CD1c-positive myeloid dendritic cell (primary cell): ENCODE measurements around the gene SMAD4.
A peak's percentile ranks its signal among the peaks of the same experiment; 100 is the strongest.
"Not testable (repeated sequence)": the region's sequence is repeated elsewhere in the genome, so short reads cannot be mapped to it uniquely, and the experiment has no call there.

Experiments used
- DNase-seq: peaks from one replicate; pipeline ENCODE4 v3.0.0-alpha.2; 2016; ENCODE audit errors: extremely low spot score

SMAD4 gene

DNA sequence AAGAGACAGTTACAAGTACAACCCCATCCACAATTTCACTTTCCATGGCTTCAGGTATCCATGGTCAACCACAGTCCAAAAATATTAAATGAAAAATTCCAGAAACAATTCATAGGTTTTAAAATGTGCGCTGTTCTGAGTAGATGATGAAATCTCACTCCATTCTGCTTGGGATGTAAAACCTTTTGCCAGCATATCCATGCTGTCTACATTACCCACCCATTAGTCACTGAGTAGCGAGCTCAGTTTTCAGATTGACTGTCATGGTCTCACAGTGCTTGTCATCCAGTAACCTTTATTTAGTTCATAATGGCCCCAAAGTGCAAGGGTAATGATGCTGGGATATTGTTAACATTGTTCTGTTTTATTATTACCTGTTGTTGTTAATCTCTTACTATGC is 40.5 kb downstream of the SMAD4 start:
- DNase-seq = no peak

DNA sequence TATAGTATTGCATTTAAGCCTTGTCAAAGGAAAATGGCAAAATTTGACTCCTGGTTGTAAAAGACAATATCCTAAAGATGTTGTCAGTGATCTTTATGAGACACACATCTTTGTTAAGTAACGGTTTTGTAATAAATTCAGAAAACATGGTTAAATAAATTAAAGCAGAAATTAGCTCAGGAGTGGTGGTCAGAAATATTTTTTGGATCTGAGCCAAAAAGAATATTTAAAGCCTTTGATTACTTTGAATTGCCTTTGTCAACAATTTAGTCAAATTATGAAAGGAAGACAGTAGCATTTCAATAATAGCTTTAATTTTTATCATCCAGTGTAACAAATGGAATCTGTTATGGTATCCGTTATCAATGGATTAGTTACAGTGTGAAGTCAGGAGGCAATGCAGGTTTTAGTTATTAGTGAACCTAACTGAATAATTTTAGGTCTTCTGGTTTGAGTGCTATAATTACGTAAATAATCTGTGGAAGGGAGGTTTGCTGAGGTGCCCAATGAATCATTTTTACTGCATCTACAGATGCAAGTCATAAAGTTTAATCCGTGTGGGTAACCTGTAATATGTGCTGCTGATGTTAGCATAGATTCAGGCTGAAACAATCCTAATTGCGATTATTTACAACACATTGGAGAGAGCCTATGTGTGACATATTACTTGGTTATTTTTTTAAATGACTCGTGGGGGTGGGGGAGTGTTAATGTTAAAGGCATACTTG is 42.7 kb downstream of the SMAD4 start:
- no peak for DNase-seq

DNA sequence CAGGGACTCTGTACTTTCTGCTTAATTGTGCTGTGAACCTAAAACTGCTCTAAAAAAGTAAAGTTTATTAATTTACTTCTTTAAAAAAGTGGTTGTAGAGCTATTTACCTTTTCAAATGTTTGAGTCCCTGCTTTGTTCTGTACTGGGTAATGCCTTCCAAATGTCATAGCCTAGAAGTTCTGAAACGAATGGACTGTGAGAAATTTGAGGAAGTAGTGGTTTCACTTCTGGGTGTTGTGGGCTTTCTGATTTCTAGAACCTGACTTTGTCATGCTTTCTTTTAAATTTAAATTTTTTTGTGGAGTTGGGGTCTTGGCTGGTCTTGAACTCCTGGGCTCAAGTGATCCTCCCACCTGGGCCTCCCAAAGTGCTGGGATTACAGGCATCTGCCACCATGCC is 44.6 kb downstream of the SMAD4 start:
- peak; percentile 56 for DNase-seq

DNA sequence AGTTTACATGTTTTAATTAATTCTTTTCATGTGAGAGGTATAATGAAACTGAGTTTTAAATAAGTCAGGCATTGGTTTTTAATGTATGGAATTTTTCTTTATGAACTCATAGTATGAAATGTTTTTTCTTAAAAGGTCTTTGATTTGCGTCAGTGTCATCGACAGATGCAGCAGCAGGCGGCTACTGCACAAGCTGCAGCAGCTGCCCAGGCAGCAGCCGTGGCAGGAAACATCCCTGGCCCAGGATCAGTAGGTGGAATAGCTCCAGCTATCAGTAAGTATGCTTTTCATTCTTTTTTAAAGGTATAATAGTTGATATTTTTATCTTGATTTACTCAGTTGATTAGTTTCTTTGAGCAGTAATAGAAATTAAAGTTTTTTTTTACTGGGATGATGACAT is 46.5 kb downstream of the SMAD4 start:
- DNase-seq = no peak

DNA sequence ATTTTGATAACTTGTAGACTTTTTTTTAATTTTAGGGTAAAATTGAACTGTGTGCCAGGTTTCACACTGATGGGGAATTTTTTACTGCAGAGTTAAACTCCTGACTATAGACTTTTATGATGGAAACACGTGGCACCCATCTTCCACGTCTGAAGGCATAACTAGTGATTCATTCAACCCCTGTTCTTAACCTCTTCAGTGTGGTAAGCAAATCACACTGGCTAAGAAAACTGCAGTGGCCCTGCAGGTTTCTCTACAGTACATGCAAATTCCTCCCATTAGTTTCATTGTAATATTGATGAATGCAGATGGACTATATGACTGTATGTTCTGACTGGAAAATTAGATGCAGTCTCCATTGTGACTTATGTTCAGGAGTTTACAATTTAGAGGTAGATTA is 47.2 kb downstream of the SMAD4 start:
- no peak for DNase-seq

DNA sequence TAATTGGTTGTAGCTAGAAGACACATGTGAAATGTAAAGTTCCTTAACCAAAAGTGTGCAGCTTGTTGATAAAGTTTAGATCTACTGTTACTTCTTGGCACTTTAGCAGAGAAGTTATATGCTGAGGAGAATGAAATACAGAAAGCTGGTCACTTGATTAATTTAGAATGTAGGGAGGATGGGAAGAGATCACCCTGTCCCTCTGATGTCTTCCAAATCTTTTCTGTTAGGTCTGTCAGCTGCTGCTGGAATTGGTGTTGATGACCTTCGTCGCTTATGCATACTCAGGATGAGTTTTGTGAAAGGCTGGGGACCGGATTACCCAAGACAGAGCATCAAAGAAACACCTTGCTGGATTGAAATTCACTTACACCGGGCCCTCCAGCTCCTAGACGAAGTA is 48.0 kb downstream of the SMAD4 start:
- DNase-seq = no peak

DNA sequence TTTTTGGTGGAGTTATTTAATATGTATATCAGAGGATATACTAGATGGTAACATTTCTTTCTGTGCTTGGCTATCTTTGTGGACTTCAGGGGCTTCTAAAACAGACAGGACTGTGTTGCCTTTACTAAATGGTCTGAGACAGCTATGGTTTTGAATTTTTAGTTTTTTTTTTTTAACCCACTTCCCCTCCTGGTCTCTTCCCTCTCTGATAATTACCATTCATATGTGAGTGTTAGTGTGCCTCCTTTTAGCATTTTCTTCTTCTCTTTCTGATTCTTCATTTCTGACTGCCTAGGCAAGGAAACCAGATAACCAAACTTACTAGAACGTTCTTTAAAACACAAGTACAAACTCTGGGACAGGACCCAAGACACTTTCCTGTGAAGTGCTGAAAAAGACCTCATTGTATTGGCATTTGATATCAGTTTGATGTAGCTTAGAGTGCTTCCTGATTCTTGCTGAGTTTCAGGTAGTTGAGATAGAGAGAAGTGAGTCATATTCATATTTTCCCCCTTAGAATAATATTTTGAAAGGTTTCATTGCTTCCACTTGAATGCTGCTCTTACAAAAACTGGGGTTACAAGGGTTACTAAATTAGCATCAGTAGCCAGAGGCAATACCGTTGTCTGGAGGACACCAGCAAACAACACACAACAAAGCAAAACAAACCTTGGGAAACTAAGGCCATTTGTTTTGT is 52.7 kb downstream of the SMAD4 start:
- no peak for DNase-seq

DNA sequence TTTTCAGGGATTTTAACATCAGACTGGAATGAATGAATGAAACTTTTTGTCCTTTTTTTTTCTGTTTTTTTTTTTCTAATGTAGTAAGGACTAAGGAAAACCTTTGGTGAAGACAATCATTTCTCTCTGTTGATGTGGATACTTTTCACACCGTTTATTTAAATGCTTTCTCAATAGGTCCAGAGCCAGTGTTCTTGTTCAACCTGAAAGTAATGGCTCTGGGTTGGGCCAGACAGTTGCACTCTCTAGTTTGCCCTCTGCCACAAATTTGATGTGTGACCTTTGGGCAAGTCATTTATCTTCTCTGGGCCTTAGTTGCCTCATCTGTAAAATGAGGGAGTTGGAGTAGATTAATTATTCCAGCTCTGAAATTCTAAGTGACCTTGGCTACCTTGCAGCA is 53.4 kb downstream of the SMAD4 start:
- no peak for DNase-seq

DNA sequence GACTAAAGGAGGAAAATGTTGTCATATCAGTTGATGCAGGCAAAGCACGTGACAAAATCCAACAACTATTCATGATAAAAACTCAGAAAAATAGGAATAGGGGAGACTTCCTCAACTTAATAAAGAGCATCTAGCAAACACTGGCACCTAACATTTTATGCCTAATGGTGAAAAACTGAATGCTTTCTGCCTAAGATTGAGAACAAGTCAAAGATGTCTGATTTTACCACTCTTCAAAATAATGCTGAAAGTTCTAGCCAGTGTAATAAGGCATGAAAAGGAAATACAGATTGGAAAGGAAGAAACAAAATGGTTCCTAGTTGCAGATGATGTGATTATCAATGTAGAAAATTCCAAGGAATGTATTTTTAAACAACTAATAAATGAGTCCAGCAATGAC is 58.4 kb downstream of the SMAD4 start:
- no peak for DNase-seq

DNA sequence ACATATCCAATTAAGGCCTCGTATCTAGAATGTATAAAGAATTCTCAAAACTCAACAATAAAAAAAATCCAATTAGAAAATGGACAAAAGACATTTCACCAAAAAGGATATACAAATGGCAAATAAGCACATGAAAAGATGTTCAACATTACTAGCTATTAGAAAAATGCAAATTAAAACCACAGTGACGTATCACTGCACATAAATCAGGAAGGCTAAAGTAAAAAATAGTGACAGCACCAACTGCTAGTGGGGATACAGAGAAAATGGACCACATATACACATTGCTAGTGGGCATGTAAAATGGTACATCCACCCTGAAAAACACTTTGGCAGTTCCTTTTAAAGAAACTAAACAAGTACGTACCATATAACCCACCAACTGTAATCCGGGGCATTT is 59.7 kb downstream of the SMAD4 start:
- DNase-seq = no peak

DNA sequence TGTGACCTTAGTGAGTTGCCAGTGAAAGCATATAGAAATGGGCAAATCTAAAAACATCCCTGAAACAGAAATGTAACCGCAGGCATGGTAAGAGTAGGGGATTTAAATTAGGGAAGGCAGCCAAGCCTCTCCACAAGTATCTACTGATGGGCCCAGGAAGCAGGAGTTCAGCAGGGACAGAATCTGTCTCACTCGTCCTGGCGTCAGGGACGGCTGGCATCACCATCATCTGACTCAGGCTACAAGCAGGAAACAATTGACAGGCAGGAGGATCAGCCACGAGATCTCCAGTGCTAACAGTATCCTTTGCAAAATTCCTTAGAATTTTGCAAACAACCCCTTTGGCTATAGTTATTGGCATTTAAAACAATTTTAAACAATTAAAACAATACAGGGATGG is 61.3 kb downstream of the SMAD4 start:
- no peak for DNase-seq

DNA sequence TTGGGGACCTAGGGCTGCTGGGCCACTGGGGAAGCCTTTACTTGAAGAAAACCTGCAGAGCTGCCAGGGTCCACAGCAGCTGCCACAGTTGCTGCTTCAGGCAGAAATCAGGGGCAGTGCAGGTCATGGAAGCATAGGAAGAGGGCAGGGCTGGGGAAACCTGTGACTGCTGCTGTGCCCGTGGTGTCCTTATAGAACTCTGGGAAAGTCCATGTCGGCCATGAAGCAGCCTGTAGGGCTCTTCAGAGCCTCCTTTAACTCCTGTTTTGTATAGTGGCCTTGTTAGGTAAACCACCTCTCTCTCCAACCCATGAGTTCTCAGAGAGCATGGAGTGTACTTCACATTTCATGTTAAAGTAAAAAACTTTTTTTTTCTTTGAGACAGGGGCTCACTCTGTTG is 62.1 kb downstream of the SMAD4 start:
- DNase-seq = no peak

DNA sequence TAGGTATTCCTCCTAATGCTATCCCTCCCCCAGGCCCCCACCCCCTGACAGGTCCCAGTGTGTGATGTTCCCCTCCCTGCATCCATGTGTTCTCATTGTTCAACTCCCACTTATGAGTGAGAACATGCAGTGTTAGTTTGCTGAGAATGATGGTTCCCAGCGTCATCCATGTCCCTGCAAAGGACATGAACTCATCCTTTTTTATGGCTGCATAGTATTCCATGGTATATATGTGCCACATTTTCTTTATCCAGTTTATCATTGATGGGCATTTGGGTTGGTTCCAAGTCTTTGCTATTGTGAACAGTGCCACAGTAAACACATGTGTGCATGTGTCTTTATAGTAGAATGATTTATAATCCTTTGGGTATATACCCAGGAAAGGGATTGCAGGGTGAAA is 63.0 kb downstream of the SMAD4 start:
- not testable (repeated sequence) for DNase-seq

DNA sequence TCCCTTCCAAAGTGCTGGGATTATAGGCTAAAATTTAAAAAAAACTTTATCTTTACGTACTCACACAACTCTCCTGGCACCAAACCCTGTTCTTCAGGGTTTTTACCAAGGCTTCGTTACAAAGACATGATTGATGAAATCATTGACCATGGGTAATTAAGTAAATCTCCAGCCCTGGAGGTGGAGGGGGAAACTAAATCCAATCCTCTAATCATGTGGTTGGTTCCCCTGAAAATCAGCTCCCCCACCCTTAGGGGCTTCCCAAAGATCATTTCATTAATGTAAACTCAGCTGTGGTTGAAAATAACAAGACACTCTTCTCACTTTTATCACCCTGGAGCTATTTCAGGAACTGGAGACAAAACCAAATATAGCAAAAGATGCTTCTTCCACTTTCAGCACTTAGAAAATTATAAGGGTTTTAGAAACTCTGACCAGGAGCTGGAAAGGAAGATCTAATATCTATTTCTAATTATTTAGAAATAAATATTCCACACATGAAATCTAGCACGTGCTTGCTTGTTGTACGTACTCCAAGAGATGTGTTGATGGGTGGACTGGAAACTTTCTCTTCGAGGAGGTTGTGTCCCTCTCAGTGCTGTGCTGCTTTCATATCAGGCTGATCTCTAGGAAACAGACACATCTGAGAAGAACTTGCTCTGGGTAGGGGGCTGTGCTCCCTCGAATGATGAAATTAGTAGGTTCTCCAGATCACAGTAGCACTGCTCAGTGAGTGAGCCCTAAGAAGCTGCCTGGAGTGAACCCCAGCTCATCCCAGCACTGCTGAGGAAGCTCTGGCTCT is 67.2 kb downstream of the SMAD4 start:
- DNase-seq = no peak

DNA sequence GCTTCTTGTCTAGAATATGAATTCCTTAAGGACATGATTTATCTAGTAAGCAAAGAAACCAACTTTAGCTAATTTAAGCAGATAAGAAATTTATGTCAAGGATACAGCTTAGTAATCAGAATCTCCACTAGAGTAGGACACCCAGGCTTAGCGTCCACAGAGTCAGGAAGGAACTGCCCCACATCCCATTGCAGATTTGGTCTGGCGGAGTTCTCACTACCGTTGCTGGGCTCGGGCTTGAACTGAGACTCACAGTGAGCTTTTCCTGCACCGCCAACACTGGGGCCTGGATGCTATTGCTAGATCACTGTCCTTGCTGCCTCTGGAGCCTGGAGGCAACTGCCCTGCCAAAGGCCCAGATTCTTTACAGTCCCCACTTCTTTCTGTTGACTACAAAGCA is 68.1 kb downstream of the SMAD4 start:
- DNase-seq = no peak

DNA sequence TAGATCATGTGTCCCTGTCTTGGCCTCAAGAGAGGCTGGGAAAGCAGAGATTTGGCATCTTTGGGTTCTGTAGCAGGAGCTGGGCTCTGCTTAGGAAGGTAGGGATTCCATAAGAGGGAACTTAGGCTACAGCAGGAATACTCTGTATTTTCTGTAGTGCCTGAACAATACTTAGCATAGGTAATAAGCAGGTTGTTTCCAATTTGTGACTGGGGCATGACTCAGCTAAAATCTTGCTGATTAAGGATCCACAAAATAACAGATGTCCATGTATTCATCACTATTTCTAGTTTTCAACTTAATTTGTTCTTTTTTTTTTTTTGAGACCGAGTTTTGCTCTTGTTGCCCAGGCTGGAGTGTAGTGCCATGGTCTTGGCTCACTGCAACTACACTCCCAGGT is 68.5 kb downstream of the SMAD4 start:
- no peak for DNase-seq

DNA sequence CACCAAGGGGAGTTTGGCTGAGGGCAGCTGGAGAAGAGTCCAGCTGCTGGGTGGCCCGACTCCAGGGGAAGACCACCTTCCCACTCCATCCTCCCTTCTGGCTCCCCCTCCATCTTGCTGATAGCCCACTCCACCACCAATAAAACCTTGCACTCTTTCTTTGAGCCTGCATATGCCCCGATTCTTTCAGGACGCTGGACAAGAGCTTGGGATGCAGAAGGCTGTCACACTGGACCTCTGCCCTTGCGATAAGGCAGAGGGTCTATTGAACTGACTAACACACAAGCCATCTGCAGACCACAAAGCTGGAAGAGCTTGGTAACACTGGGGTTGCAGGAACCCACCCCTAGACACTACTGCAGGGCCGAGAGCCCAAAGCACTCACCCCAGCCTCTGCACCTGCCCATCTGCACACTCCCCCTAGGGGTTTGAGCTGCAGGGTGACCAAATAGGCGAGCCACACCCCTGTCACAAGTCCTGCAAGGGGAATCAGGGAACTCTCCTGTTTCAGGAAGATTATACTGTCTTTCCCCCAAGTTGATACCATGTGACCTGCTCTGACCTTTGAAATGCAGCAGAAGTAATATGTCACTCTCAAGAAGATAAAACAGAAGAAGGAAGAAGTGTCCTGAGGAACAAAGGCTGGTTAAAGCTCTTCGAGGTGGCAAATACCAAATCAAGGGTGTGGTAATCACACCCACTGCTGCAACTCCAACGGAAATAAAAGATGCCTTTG is 70.5 kb downstream of the SMAD4 start:
- DNase-seq = no peak

DNA sequence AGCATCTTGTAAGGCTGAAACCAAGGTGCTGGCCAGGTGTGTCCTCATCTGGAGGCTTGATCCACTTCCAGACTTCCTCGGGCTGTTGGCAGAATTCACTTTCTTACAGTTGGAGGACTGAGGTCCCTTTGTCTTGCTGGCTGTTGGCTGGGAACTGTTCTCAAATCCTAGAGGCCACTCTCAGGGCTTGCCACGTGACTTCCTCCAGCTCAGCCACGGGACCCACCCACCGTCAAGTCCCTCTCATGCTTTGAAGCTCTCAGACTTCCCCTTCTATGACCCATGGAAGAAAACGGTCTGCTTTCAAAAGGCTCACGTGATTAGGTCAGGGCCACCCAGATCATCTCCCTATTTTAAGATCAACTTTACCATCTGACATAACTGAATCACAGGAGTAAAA is 77.1 kb downstream of the SMAD4 start:
- peak; percentile 62 for DNase-seq

DNA sequence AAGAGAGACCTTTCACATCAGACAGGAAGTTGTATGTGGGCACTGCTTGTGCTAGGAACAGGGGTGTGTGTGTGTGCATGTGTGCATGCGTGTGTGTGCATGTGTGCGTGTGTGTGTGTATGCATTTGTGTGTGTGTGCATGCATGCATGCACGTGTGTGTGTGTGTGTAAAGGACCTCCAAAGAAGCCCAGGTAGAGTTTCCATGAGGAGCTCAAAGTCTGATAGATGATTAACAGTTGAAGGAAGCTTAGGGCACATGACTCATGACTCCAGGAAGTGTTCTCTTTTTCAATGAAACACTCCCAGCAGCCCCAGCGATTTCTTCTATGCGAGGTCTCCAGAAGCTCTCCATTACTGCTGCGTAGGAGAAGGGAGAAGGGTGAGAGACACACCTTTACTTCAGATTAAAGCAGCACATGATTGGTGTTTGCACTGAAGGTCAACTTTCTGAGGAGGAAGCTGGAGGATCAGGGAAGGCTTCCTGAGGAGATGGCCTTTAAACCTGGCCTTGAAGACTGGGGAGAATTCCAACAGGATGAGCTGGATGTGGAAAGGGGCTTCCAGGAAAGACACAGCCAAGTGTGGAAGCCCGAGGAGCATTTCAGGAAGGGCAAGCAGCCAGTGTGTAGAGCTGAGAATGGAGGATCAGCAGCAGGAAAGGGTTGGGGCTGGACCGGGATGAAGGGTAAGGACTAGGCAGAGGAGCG is 77.7 kb downstream of the SMAD4 start:
- no peak for DNase-seq

DNA sequence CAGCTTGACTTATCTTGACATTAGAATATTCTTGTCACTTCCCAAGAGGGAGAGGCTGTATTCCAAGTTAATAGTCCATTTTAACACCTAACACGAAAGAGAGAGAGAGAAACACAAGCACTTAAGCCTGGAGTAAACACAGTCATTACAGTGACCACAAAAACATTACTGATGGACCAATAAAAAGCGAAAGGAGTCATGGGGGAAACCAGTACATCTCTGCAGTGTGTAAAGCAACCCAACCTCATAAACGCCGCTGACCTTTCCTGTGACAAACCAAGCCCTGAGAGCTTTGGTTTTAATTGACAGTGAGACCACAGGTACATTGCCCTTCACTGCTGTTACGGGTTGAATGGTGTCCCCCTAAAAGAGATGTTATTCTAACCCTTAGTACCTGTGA is 78.3 kb downstream of the SMAD4 start:
- no peak for DNase-seq

DNA sequence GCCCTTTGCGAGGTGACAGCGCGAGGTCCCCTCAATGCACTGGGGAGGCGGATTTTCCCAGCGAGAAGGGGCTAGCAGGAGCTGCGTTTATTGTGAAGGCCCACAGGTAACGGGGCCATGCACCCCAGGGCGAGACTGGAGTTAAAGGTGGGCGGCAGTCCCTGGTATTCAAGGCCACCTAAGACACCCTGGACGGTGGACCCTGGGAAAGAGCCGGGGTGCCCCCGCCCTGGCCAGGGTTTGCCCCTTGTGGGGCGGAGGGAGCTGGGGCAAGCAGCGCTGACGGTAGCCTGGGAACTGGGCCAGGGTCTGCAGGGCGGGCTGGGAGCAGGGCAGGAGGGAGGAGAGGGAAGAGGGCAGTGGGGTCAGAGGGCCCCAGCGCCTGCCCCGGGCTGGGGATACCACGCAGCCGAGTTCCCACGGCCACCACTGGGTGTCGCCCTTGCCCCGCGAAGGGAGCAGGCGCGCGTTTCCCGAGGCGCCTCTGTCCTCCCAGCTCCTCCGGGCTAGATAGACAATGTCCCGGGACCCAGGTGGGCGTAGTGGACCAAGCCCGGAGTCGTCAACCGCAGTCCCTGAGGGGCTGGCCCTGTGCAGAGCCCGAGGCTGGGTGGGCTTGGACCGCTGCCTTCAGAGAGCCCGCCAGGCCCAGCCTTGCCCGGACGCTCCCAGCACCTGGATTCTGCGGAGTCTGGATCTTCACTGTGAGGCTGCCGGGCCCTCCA is 80.2 kb downstream of the SMAD4 start:
- DNase-seq = peak; percentile 72
